ENCODE results near the gene ARHGAP22. TPM values are rescaled to one million over a fixed set of nuclear protein-coding genes. Genes with fewer than 3 reads are reported as not detected.

ARHGAP22 gene
- total RNA-seq, 1 experiment from 2014 or later = 13.5 TPM

GRCh38 chr10:48653347-48653746 lies 48.5 kb upstream of the ARHGAP22 start:
- TF ChIP-seq, protein P1, sequence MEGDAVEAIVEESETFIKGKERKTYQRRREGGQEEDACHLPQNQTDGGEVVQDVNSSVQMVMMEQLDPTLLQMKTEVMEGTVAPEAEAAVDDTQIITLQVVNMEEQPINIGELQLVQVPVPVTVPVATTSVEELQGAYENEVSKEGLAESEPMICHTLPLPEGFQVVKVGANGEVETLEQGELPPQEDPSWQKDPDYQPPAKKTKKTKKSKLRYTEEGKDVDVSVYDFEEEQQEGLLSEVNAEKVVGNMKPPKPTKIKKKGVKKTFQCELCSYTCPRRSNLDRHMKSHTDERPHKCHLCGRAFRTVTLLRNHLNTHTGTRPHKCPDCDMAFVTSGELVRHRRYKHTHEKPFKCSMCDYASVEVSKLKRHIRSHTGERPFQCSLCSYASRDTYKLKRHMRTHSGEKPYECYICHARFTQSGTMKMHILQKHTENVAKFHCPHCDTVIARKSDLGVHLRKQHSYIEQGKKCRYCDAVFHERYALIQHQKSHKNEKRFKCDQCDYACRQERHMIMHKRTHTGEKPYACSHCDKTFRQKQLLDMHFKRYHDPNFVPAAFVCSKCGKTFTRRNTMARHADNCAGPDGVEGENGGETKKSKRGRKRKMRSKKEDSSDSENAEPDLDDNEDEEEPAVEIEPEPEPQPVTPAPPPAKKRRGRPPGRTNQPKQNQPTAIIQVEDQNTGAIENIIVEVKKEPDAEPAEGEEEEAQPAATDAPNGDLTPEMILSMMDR (IDR thresholded peaks at IDR 0.05; ENCODE audit: insufficient read depth in 1 of 2, low read depth in 1 of 2, low read length in 1 of 2, severe bottlenecking in 1 of 2, unreplicated experiment in 1 of 2) = no peak
- Mint-ChIP-seq H3K36me3 (ENCODE audit: insufficient read depth, unreplicated experiment) (no peaks in the 10 kb centered on the region), H3K4me1 (ENCODE audit: low read depth, unreplicated experiment) (peaks cover 3% of the 10 kb centered on the region), H3K9me3 (ENCODE audit: unreplicated experiment) (no peaks in the 10 kb centered on the region), H3K27ac (ENCODE audit: unreplicated experiment) (no peak overlapping the region), H3K27me3 (ENCODE audit: insufficient read depth, unreplicated experiment) (peaks cover 12% of the 10 kb centered on the region), H3K4me3 (ENCODE audit: unreplicated experiment) (no peak overlapping the region)
- no peaks in the 10 kb centered on the region for H3K9me3 ChIP-seq
- no peak overlapping the region for H3K4me3 ChIP-seq (ENCODE audit: low read depth, low read length)
- no peaks in the 10 kb centered on the region for H3K36me3 ChIP-seq (ENCODE audit: control insufficient read depth, insufficient read depth, low read length)
- ChIA-PET CTCF (no interaction called here), POLR2A (no interaction called here)
- peaks cover 12% of the 10 kb centered on the region for H3K4me1 ChIP-seq
- no TSS peak for BruUV-seq (replicated peaks)
- intact Hi-C loops (cut with micrococcal nuclease; ENCODE audit: unreplicated experiment) = no loop called here
- DNase-seq = no peak
- H3K27me3 ChIP-seq (replicated peaks; ENCODE audit: control insufficient read depth, insufficient read depth, low read length) = peaks cover 1% of the 10 kb centered on the region; the same call in 1 of the 2 replicates

GRCh38 chr10:48652344-48652743 lies 47.5 kb upstream of the ARHGAP22 start:
- POLR2A ChIA-PET = no interaction called here
- CTCF ChIA-PET = no interaction called here
- TF ChIP-seq, protein P1 (IDR thresholded peaks at IDR 0.05; ENCODE audit: insufficient read depth in 1 of 2, low read depth in 1 of 2, low read length in 1 of 2, severe bottlenecking in 1 of 2, unreplicated experiment in 1 of 2) = no peak
- Mint-ChIP-seq H3K4me3 (ENCODE audit: unreplicated experiment) (no peak overlapping the region), H3K27ac (ENCODE audit: unreplicated experiment) (no peak overlapping the region), H3K27me3 (ENCODE audit: insufficient read depth, unreplicated experiment) (peaks cover 9% of the 10 kb centered on the region), H3K9me3 (ENCODE audit: unreplicated experiment) (no peaks in the 10 kb centered on the region), H3K36me3 (ENCODE audit: insufficient read depth, unreplicated experiment) (no peaks in the 10 kb centered on the region), H3K4me1 (ENCODE audit: low read depth, unreplicated experiment) (no peaks in the 10 kb centered on the region)
- DNase-seq = no peak
- H3K36me3 ChIP-seq (ENCODE audit: control insufficient read depth, insufficient read depth, low read length) = no peaks in the 10 kb centered on the region
- peaks cover 12% of the 10 kb centered on the region for H3K4me1 ChIP-seq
- BruUV-seq (replicated peaks) = no TSS peak
- no peak overlapping the region for H3K4me3 ChIP-seq (ENCODE audit: low read depth, low read length)
- H3K27me3 ChIP-seq (replicated peaks; ENCODE audit: control insufficient read depth, insufficient read depth, low read length) = peaks cover 1% of the 10 kb centered on the region; the same call in 1 of the 2 replicates
- no peaks in the 10 kb centered on the region for H3K9me3 ChIP-seq
- intact Hi-C loops (cut with micrococcal nuclease; ENCODE audit: unreplicated experiment) = no loop called here

DNA sequence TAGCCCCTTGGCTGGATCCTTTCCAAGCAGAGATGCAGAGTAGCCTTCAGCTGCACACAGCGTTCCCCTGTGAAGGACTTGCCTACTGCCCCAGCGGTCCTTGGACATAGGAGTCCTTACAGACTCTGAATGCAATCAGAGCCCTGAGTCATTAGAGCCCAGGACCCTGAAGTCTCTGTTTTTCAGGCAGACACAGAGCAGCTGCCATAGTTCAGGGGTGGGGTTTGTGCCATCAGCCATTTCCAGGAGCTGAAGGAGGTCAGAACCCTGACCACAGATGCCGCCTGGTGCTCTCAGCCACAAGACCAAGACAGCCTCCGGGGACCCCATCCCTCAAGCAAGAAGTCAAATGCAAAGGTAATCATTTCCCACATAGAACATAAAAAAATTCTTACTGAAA lies 47.0 kb upstream of the ARHGAP22 start:
- no peaks in the 10 kb centered on the region for H3K4me1 Mint-ChIP-seq (ENCODE audit: low read depth, unreplicated experiment)
- Histone ChIP-seq H3K36me3 (ENCODE audit: control insufficient read depth, insufficient read depth, low read length) (no peaks in the 10 kb centered on the region), H3K4me1 (peaks cover 11% of the 10 kb centered on the region), H3K27me3 (replicated peaks; ENCODE audit: control insufficient read depth, insufficient read depth, low read length) (peaks cover 1% of the 10 kb centered on the region; the same call in 1 of the 2 replicates), H3K9me3 (no peaks in the 10 kb centered on the region), H3K4me3 (ENCODE audit: low read depth, low read length) (no peak overlapping the region)
- BruUV-seq (replicated peaks) = no TSS peak
- TF ChIP-seq, protein P1 (IDR thresholded peaks at IDR 0.05; ENCODE audit: insufficient read depth in 1 of 2, low read depth in 1 of 2, low read length in 1 of 2, severe bottlenecking in 1 of 2, unreplicated experiment in 1 of 2) = no peak
- intact Hi-C loops (cut with micrococcal nuclease; ENCODE audit: unreplicated experiment) = no loop called here
- H3K9me3 Mint-ChIP-seq (ENCODE audit: unreplicated experiment) = no peaks in the 10 kb centered on the region
- no peak for DNase-seq
- POLR2A ChIA-PET = no interaction called here
- no peak overlapping the region for H3K27ac Mint-ChIP-seq (ENCODE audit: unreplicated experiment)
- H3K4me3 Mint-ChIP-seq (ENCODE audit: unreplicated experiment) = no peak overlapping the region
- peaks cover 9% of the 10 kb centered on the region for H3K27me3 Mint-ChIP-seq (ENCODE audit: insufficient read depth, unreplicated experiment)
- no peaks in the 10 kb centered on the region for H3K36me3 Mint-ChIP-seq (ENCODE audit: insufficient read depth, unreplicated experiment)
- CTCF ChIA-PET = no interaction called here

Measured in Caco-2 (cell line).